BJ (cell line): ENCODE results near the gene RRAS. TPM values are rescaled to one million over a fixed set of nuclear protein-coding genes. Genes with fewer than 3 reads are reported as not detected.

Source experiments
- CTCF ChIA-PET: fragments of 350-600 bp; formaldehyde crosslinking; extraction: SDS; loops from one replicate; lab custom pipeline; 2021; ENCODE audit warnings: antibody characterized with exemption, inconsistent platforms; lab: Yijun Ruan, JAX
- POLR2A ChIA-PET: fragments of 300-600 bp; sonication (Branson Sonifier 250); formaldehyde crosslinking; extraction: SDS; loops from one replicate; lab custom pipeline; 2021; ENCODE audit warnings: antibody characterized with exemption; lab: Charles Lee
- DNase-seq: peaks from one replicate; pipeline ENCODE4 v3.0.0-alpha.2; 2011; ENCODE audit warnings: low read depth
- H3K27me3 ChIP-seq: 2 replicates; pipeline ENCODE4 v1.6.0; 2011; ENCODE audit warnings: low read length; ENCODE audit not compliant: control insufficient read depth, insufficient read depth
- H3K36me3 ChIP-seq: 2 replicates; pipeline ENCODE4 v1.5.1; 2011; ENCODE audit warnings: low read length; ENCODE audit not compliant: control insufficient read depth, insufficient read depth
- H3K4me3 ChIP-seq: 2 replicates; pipeline ENCODE4 v1.5.1; 2011; ENCODE audit warnings: low read depth, mild to moderate bottlenecking, control low read depth, low read length
- CTCF ChIP-seq: IDR thresholded peaks from 2 replicates; pipeline ENCODE4 v1.5.1; 2011; ENCODE audit warnings: low read depth, mild to moderate bottlenecking, control low read depth, inconsistent platforms, low read length, moderate library complexity; ENCODE audit not compliant: insufficient read depth
- polyA plus RNA-seq: library from polyadenylated mRNA; depleted of rRNA; stranded (reverse); fragments of >200 nt; gene quantifications from 2 replicates; pipeline ENCODE4 v1.2.3, GENCODE V29; 2011

Gene RRAS
- polyA plus RNA-seq, 1 experiment, result 186 TPM

GRCh38 chr19:49592486-49593232, 47.3 kb downstream of the RRAS start:
- H3K27me3 ChIP-seq, result no peaks in the 10 kb centered on the region
- no peak for TF ChIP-seq CTCF
- ChIA-PET POLR2A (interaction anchor here (0.5 to 0.9 kb wide), 4 partner anchors 46 to 253 kb away, joined by 3 to 9 read pairs (median 4); partner anchors contain the start of genes RCN3 and RRAS), CTCF (interaction anchor here (0.9 to 1.7 kb wide), 2 partner anchors 22 to 80 kb away, joined by 6 to 8 read pairs; no protein-coding TSS in a partner anchor)
- H3K36me3 ChIP-seq, result peaks cover 11% of the 10 kb centered on the region
- DNase-seq, result no peak
- H3K4me3 ChIP-seq, result peak overlapping the region; percentile 53

- Histone ChIP-seq H3K36me3 (peaks cover 9% of the 10 kb centered on the region), H3K27me3 (no peaks in the 10 kb centered on the region), H3K4me3 (peak overlapping the region; percentile 53)
- no peak for DNase-seq
- ChIA-PET POLR2A (interaction anchor here (0.6 kb wide), 1 partner anchor 47 kb away, joined by 3 read pairs; no protein-coding TSS in a partner anchor), CTCF (no interaction called here)
- no peak for TF ChIP-seq CTCF
Observed at GRCh38 chr19:49591731-49592485, 48.0 kb downstream of the RRAS start.

- H3K27me3 ChIP-seq, result no peaks in the 10 kb centered on the region
- no peak for TF ChIP-seq CTCF
- CTCF ChIA-PET, result interaction anchor here (1.0 kb wide), 1 partner anchor 21 kb away, joined by 5 read pairs; no protein-coding TSS in a partner anchor
- peak within 1 kb of the TSS; percentile 53 for H3K4me3 ChIP-seq
- no peak for DNase-seq
- POLR2A ChIA-PET, result no interaction called here
- H3K36me3 ChIP-seq, result peaks cover 7% of the 10 kb centered on the region
Observed at GRCh38 chr19:49590971-49591730, 48.8 kb downstream of the RRAS start, which contains the start of gene PRR12. TSS of gene PRR12 (plus strand) at chr19:49591182. CDS start at chr19:49591655, 473 bp downstream.

GRCh38 chr19:49590071-49590970, 49.6 kb downstream of the RRAS start:
- Histone ChIP-seq H3K36me3 (peaks cover 5% of the 10 kb centered on the region), H3K4me3 (peak overlapping the region; percentile 53), H3K27me3 (no peaks in the 10 kb centered on the region)
- peak; percentile 75 for DNase-seq
- POLR2A ChIA-PET, result interaction anchor here (0.5 kb wide), 1 partner anchor 63 kb away, joined by 13 read pairs; the partner anchor contains the start of gene RCN3
- CTCF ChIA-PET, result interaction anchor here (1.0 kb wide), 1 partner anchor 20 kb away, joined by 5 read pairs; no protein-coding TSS in a partner anchor
- peak; percentile 19; the same call in 1 of the 2 replicates for TF ChIP-seq CTCF
